Gastroesophageal sphincter (tissue), 4 donors: ENCODE data around the gene GOLPH3. TPM values are rescaled to one million over a fixed set of nuclear protein-coding genes. Genes with fewer than 3 reads are reported as not detected.

Source experiments
- ATAC-seq: fragments of 150-250 bp; one replicate; pipeline ENCODE4 v1.9.1; 2016; ENCODE audit warnings: mild to moderate bottlenecking, moderate library complexity
- H3K27ac ChIP-seq, 4 donors: fragments of 200-600 bp; sonication (generic) in 3 of 4; 1 replicate in 3 of 4; 2 replicates in 1 of 4; pipeline ENCODE4 v1.5.1; 2016 to 2019
- H3K27me3 ChIP-seq: fragments of 200-600 bp; sonication (generic); one replicate; pipeline ENCODE4 v1.5.1; 2019
- H3K36me3 ChIP-seq, 2 donors: fragments of 200-600 bp; sonication (generic); one replicate each; pipeline ENCODE4 v1.5.1; 2019; ENCODE audit warnings: control low read depth in 1 of 2
- H3K4me1 ChIP-seq, 3 donors: fragments of 200-600 bp; sonication (generic); 1 replicate in 2 of 3; 2 replicates in 1 of 3; pipeline ENCODE4 v1.5.1; 2016 to 2019; ENCODE audit warnings: control low read depth in 2 of 3
- H3K4me3 ChIP-seq, 2 donors: fragments of 200-600 bp; sonication (generic); one replicate each; pipeline ENCODE4 v1.5.1; 2019; ENCODE audit warnings: mild to moderate bottlenecking in 1 of 2, moderate library complexity in 1 of 2
- H3K9me3 ChIP-seq, 3 donors: fragments of 200-600 bp; sonication (generic); one replicate each; pipeline ENCODE4 v1.5.1; 2017 to 2019; ENCODE audit warnings: control low read depth in 2 of 3
- CTCF ChIP-seq, 4 experiments: fragments of 200-600 bp in 2 of 4; fragments of 450-650 bp in 2 of 4; sonication (generic) in 1 of 4; IDR thresholded peaks; one replicate each; pipeline ENCODE4 v1.5.1; 2017 to 2019; ENCODE audit warnings: antibody characterized with exemption in 4 of 4, mild to moderate bottlenecking in 2 of 4, moderate library complexity in 2 of 4
- EP300 ChIP-seq: sonication (generic); formaldehyde crosslinking; IDR thresholded peaks from one replicate; pipeline ENCODE4 v1.6.1; 2017; ENCODE audit warnings: antibody characterized with exemption, mild to moderate bottlenecking
- POLR2A ChIP-seq, 2 donors: fragments of 450-650 bp; IDR thresholded peaks; one replicate each; pipeline ENCODE4 v1.6.1; 2017; ENCODE audit warnings: antibody characterized with exemption in 2 of 2, mild to moderate bottlenecking in 2 of 2, moderate library complexity in 1 of 2
- POLR2AphosphoS5 ChIP-seq: sonication (generic); formaldehyde crosslinking; IDR thresholded peaks from one replicate; pipeline ENCODE4 v1.6.1; 2017; ENCODE audit warnings: antibody characterized with exemption
- WGBS, 2 donors: methylation state at CpG; one replicate each; pipeline ENCODE4 v1.1.5; 2018; ENCODE audit warnings: low coverage in 1 of 2; 5-methylcytosine and 5-hydroxymethylcytosine counted together
- total RNA-seq, 4 donors: library from RNA; depleted of rRNA; stranded (reverse); fragments of >200 nt; gene quantifications; one replicate each; pipeline ENCODE4 v1.1.0, GENCODE V29; 2016

Gene GOLPH3
- total RNA-seq, 4 donors from 2014 or later, result 144 to 277 (median 203) TPM

DNA sequence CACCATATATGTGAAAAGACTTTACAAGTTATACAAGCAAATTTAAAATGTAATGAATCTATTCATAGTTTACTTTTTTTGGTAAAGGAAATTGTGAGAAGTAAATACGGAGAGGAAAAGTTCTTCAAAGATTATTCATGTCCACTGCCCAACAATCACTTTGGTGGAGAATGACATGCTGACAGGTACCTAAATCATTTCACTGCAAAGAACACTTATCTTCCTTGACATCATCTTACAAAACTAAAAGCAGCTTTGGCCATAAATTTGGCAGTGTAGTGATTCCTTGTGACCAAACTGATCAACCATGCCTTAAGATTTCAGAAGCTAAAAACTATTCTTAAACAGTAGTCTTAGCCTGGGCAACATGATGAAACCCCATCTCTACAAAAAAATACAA is 42.5 kb downstream of the GOLPH3 start:
- 69 to 71% methylated on average over 1 of the region's 1 CpG for WGBS, 2 donors
- Histone ChIP-seq H3K4me3 (no peak overlapping the region), H3K27ac (no peak overlapping the region), H3K9me3 (no peaks in the 10 kb centered on the region), H3K36me3 (peaks cover 3 to 28% of the 10 kb centered on the region in 2 donors), H3K27me3 (no peaks in the 10 kb centered on the region), H3K4me1 (peaks cover 0 to 94% (median 2%) of the 10 kb centered on the region in 3 donors)
- ATAC-seq, result no peak
- TF ChIP-seq EP300, result no peak
- no peak for TF ChIP-seq POLR2AphosphoS5
- TF ChIP-seq CTCF (IDR thresholded peaks at IDR 0.05), result no peak
- no peak for TF ChIP-seq POLR2A (IDR thresholded peaks at IDR 0.05)

- peaks cover 5 to 31% of the 10 kb centered on the region in 2 donors for H3K36me3 ChIP-seq
- H3K4me3 ChIP-seq, result no peak overlapping the region
- WGBS, 2 donors, result 74 to 79% methylated on average over 2 to 3 of the region's 3 CpGs
- H3K9me3 ChIP-seq, result no peaks in the 10 kb centered on the region
- H3K4me1 ChIP-seq, result peaks cover 0 to 93% (median 2%) of the 10 kb centered on the region in 3 donors
- TF ChIP-seq CTCF (IDR thresholded peaks at IDR 0.05), result no peak
- TF ChIP-seq POLR2AphosphoS5, result no peak
- no peak for TF ChIP-seq POLR2A (IDR thresholded peaks at IDR 0.05)
- no peak for TF ChIP-seq EP300
- ATAC-seq, result no peak
- H3K27ac ChIP-seq, result no peak overlapping the region
- no peaks in the 10 kb centered on the region for H3K27me3 ChIP-seq
Observed at GRCh38 chr5:32130865-32131264, 43.3 kb downstream of the GOLPH3 start.

GRCh38 chr5:32129074-32129598 is 45.0 kb downstream of the GOLPH3 start:
- Histone ChIP-seq H3K27ac (peak overlapping the region in 1 of 4 donors; percentile 3), H3K4me3 (no peak overlapping the region), H3K36me3 (peaks cover 4 to 25% of the 10 kb centered on the region in 2 donors), H3K4me1 (peaks cover 0 to 97% (median 3%) of the 10 kb centered on the region in 3 donors), H3K9me3 (no peaks in the 10 kb centered on the region), H3K27me3 (no peaks in the 10 kb centered on the region)
- 45 to 75% methylated on average over 2 to 7 of the region's 7 CpGs for WGBS, 2 donors
- no peak for ATAC-seq
- TF ChIP-seq EP300, result no peak
- peak; percentile 10 for TF ChIP-seq POLR2AphosphoS5

DNA sequence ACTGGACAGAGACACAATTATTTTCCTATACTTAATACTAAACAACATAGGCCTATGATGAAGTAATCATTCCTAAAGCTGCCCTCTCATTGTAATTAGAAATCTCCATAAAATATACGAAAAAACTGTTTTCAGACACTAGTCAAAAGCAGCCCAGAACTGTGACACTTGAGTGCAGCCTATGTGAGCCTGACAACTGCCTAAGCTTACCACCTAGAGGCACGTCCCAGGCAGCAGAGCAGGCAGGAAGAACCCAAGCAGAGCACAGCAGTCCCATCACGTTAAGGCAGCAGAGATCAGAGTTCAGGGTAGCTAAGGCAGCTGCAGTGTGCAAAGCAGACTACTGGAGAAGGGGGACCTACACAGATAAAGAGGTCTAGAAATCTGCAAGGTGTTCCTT is 46.4 kb downstream of the GOLPH3 start:
- Histone ChIP-seq H3K9me3 (no peaks in the 10 kb centered on the region), H3K4me3 (no peak overlapping the region), H3K36me3 (peaks cover 4 to 22% of the 10 kb centered on the region in 2 donors), H3K27me3 (no peaks in the 10 kb centered on the region), H3K4me1 (peaks cover 0 to 95% (median 5%) of the 10 kb centered on the region in 3 donors), H3K27ac (no peak overlapping the region)
- TF ChIP-seq EP300, result no peak
- TF ChIP-seq CTCF (IDR thresholded peaks at IDR 0.05), result no peak
- no peak for TF ChIP-seq POLR2AphosphoS5
- TF ChIP-seq POLR2A (IDR thresholded peaks at IDR 0.05), result no peak
- 20 to 62% methylated on average over 1 to 2 of the region's 3 CpGs for WGBS, 2 donors
- no peak for ATAC-seq

DNA sequence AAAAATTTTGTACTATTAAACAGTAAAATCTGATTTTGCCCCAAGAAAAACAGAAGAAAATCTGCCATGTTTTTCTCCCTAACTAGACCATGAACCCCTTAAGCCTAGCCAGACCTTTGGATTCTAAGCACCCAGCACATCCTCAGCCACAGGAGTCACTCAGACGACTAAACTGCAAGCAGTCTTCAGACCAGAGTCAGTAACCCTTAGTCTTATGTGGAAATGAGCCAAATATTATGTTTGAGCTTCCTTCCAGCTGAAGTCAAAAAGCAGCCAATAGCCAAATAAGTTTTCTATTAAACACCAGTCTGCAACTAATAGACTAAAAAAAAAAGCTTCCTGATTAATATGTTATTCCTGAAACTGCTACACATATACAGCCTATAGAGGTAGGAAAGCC is 47.4 kb downstream of the GOLPH3 start:
- no peak overlapping the region for H3K27ac ChIP-seq
- no peak for ATAC-seq
- peaks cover 4 to 19% of the 10 kb centered on the region in 2 donors for H3K36me3 ChIP-seq
- H3K27me3 ChIP-seq, result no peaks in the 10 kb centered on the region
- H3K9me3 ChIP-seq, result no peaks in the 10 kb centered on the region
- WGBS, 2 donors, result 0% methylated on average over 1 of the region's 1 CpG
- no peak overlapping the region for H3K4me3 ChIP-seq
- no peak for TF ChIP-seq POLR2AphosphoS5
- TF ChIP-seq CTCF (IDR thresholded peaks at IDR 0.05), result no peak
- TF ChIP-seq EP300, result no peak
- no peak for TF ChIP-seq POLR2A (IDR thresholded peaks at IDR 0.05)
- peaks cover 0 to 85% (median 5%) of the 10 kb centered on the region in 3 donors for H3K4me1 ChIP-seq
